ENCODE measurements around the gene SVOPL.

SVOPL gene

GRCh38 chr7:138553805-138554204 lies 147.4 kb downstream of the SVOPL start:
- ChIA-PET POLR2A (no interaction called here), CTCF (no interaction called here)
- DNase-seq (ENCODE audit: extremely low spot score), result no peak
- TF ChIP-seq FOXM1 (IDR thresholded peaks at IDR 0.05; ENCODE audit: borderline replicate concordance) (no peak), ZNF384 (IDR thresholded peaks at IDR 0.05) (no peak), BHLHE40 (IDR thresholded peaks at IDR 0.05; ENCODE audit: borderline replicate concordance) (no peak), NFRKB (IDR thresholded peaks at IDR 0.05) (no peak), LEF1 (IDR thresholded peaks at IDR 0.05; ENCODE audit: borderline replicate concordance) (no peak)

DNA sequence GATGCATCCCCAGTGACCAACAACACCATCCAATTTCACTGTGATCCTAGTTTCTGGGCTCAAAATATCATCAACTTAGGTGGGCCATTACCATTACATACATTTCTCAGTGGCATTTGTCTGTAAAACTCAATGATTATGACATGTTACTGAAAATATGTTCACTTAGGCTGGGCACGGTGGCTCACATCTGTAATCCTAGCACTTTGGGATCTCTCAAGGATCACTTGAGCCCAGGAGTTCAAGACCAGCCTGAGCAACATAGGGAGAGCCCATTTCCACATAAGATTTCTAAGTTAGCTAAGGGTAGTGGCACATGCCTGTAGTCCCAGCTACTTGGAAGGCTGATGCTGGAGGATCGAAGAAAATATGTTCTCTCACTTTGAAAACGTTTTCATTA lies 150.1 kb downstream of the SVOPL start:
- no peak for DNase-seq (ENCODE audit: extremely low spot score)
- TF ChIP-seq BHLHE40 (IDR thresholded peaks at IDR 0.05; ENCODE audit: borderline replicate concordance) (no peak), SP1 (IDR thresholded peaks at IDR 0.05) (no peak)
- CTCF ChIA-PET, result interaction anchor here (1.2 kb wide), 1 partner anchor 390 kb away, joined by 3 read pairs; no protein-coding TSS in a partner anchor
- POLR2A ChIA-PET, result no interaction called here

- ChIA-PET CTCF (interaction anchor here (1.2 kb wide), 1 partner anchor 389 kb away, joined by 3 read pairs; no protein-coding TSS in a partner anchor), POLR2A (no interaction called here)
- no peak for DNase-seq (ENCODE audit: extremely low spot score)
- TF ChIP-seq CTBP1 (IDR thresholded peaks at IDR 0.05; ENCODE audit: borderline replicate concordance), result no peak
- no peak for TF ChIP-seq FOXK2 (IDR thresholded peaks at IDR 0.05)
- TF ChIP-seq, protein P1, sequence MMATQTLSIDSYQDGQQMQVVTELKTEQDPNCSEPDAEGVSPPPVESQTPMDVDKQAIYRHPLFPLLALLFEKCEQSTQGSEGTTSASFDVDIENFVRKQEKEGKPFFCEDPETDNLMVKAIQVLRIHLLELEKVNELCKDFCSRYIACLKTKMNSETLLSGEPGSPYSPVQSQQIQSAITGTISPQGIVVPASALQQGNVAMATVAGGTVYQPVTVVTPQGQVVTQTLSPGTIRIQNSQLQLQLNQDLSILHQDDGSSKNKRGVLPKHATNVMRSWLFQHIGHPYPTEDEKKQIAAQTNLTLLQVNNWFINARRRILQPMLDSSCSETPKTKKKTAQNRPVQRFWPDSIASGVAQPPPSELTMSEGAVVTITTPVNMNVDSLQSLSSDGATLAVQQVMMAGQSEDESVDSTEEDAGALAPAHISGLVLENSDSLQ (IDR thresholded peaks at IDR 0.05), result no peak
- TF ChIP-seq ELF4 (IDR thresholded peaks at IDR 0.05), result no peak
- TF ChIP-seq FOXA1 (IDR thresholded peaks at IDR 0.05), result no peak
- no peak for TF ChIP-seq FOXM1 (IDR thresholded peaks at IDR 0.05; ENCODE audit: borderline replicate concordance)
- no peak for TF ChIP-seq BHLHE40 (IDR thresholded peaks at IDR 0.05; ENCODE audit: borderline replicate concordance)
- no peak for TF ChIP-seq LEF1 (IDR thresholded peaks at IDR 0.05; ENCODE audit: borderline replicate concordance)
- TF ChIP-seq L3MBTL2 (conservative IDR thresholded peaks at IDR 0.05), result no peak
- TF ChIP-seq NFRKB (IDR thresholded peaks at IDR 0.05), result no peak
- no peak for TF ChIP-seq ARNT (IDR thresholded peaks at IDR 0.05)
- no peak for TF ChIP-seq ZNF384 (IDR thresholded peaks at IDR 0.05)
- no peak for TF ChIP-seq SP1 (IDR thresholded peaks at IDR 0.05)
- no peak for TF ChIP-seq HDGF (IDR thresholded peaks at IDR 0.05; ENCODE audit: borderline replicate concordance)
- TF ChIP-seq TARDBP (IDR thresholded peaks at IDR 0.05), result no peak
- TF ChIP-seq SUZ12 (IDR thresholded peaks at IDR 0.05), result no peak
Observed at GRCh38 chr7:138550337-138550736, 150.8 kb downstream of the SVOPL start.

- ChIA-PET POLR2A (no interaction called here), CTCF (no interaction called here)
- DNase-seq (ENCODE audit: extremely low spot score), result no peak
- TF ChIP-seq LEF1 (IDR thresholded peaks at IDR 0.05; ENCODE audit: borderline replicate concordance) (no peak), FOXA1 (IDR thresholded peaks at IDR 0.05) (no peak), ELF4 (IDR thresholded peaks at IDR 0.05) (no peak), BHLHE40 (IDR thresholded peaks at IDR 0.05; ENCODE audit: borderline replicate concordance) (no peak), FOXM1 (IDR thresholded peaks at IDR 0.05; ENCODE audit: borderline replicate concordance) (no peak), L3MBTL2 (conservative IDR thresholded peaks at IDR 0.05) (no peak), NFRKB (IDR thresholded peaks at IDR 0.05) (no peak), CTBP1 (IDR thresholded peaks at IDR 0.05; ENCODE audit: borderline replicate concordance) (no peak), HDGF (IDR thresholded peaks at IDR 0.05; ENCODE audit: borderline replicate concordance) (no peak), TARDBP (IDR thresholded peaks at IDR 0.05) (no peak), FOXK2 (IDR thresholded peaks at IDR 0.05) (no peak), ZNF384 (IDR thresholded peaks at IDR 0.05) (no peak), SUZ12 (IDR thresholded peaks at IDR 0.05) (no peak), SP1 (IDR thresholded peaks at IDR 0.05) (no peak), ARNT (IDR thresholded peaks at IDR 0.05) (no peak)
- TF ChIP-seq, protein P1 (IDR thresholded peaks at IDR 0.05), result no peak; the same call in 1 of the 2 replicates
Observed at GRCh38 chr7:138549082-138549481, 152.1 kb downstream of the SVOPL start.

DNA sequence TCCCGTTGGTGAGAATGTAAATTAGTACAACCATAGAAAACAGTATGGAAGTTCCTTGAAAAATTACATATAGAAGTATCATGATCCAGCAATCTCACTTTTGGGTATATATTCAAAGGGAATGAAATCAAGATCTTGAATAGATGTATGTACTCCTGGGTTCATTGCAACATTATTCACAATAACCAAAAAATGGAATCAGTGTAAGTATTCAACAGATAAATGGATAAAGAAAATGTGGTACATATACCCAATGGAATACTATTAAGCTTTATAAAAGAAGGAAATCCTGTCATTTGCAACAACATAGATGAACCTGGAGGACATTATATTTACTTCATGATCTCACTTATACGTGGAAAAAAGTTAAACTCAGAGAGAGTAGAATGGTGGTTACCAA lies 154.3 kb downstream of the SVOPL start:
- TF ChIP-seq ELF4 (IDR thresholded peaks at IDR 0.05), result no peak
- TF ChIP-seq CTBP1 (IDR thresholded peaks at IDR 0.05; ENCODE audit: borderline replicate concordance), result no peak
- TF ChIP-seq, protein P1 (IDR thresholded peaks at IDR 0.05), result no peak
- TF ChIP-seq FOXM1 (IDR thresholded peaks at IDR 0.05; ENCODE audit: borderline replicate concordance), result no peak
- no peak for TF ChIP-seq NFRKB (IDR thresholded peaks at IDR 0.05)
- no peak for TF ChIP-seq SP1 (IDR thresholded peaks at IDR 0.05)
- TF ChIP-seq SUZ12 (IDR thresholded peaks at IDR 0.05), result no peak
- TF ChIP-seq FOXA1 (IDR thresholded peaks at IDR 0.05), result no peak
- no peak for TF ChIP-seq LEF1 (IDR thresholded peaks at IDR 0.05; ENCODE audit: borderline replicate concordance)
- no peak for TF ChIP-seq TARDBP (IDR thresholded peaks at IDR 0.05)
- TF ChIP-seq BHLHE40 (IDR thresholded peaks at IDR 0.05; ENCODE audit: borderline replicate concordance), result no peak
- TF ChIP-seq HDGF (IDR thresholded peaks at IDR 0.05; ENCODE audit: borderline replicate concordance), result no peak
- no peak for TF ChIP-seq ZNF384 (IDR thresholded peaks at IDR 0.05)
- no peak for TF ChIP-seq ARNT (IDR thresholded peaks at IDR 0.05)
- CTCF ChIA-PET, result no interaction called here
- POLR2A ChIA-PET, result no interaction called here
- no peak for DNase-seq (ENCODE audit: extremely low spot score)

- no peak for TF ChIP-seq SP1 (IDR thresholded peaks at IDR 0.05)
- no peak for TF ChIP-seq FOXM1 (IDR thresholded peaks at IDR 0.05; ENCODE audit: borderline replicate concordance)
- TF ChIP-seq ELF4 (IDR thresholded peaks at IDR 0.05), result no peak
- no peak for TF ChIP-seq ZNF384 (IDR thresholded peaks at IDR 0.05)
- no peak for TF ChIP-seq FOXA1 (IDR thresholded peaks at IDR 0.05)
- TF ChIP-seq HDGF (IDR thresholded peaks at IDR 0.05; ENCODE audit: borderline replicate concordance), result no peak
- no peak for TF ChIP-seq CTBP1 (IDR thresholded peaks at IDR 0.05; ENCODE audit: borderline replicate concordance)
- TF ChIP-seq TARDBP (IDR thresholded peaks at IDR 0.05), result no peak
- TF ChIP-seq FOXK2 (IDR thresholded peaks at IDR 0.05), result no peak
- no peak for TF ChIP-seq LEF1 (IDR thresholded peaks at IDR 0.05; ENCODE audit: borderline replicate concordance)
- no peak for TF ChIP-seq NFRKB (IDR thresholded peaks at IDR 0.05)
- no peak for TF ChIP-seq BHLHE40 (IDR thresholded peaks at IDR 0.05; ENCODE audit: borderline replicate concordance)
- TF ChIP-seq L3MBTL2 (conservative IDR thresholded peaks at IDR 0.05), result no peak
- no peak for TF ChIP-seq SUZ12 (IDR thresholded peaks at IDR 0.05)
- TF ChIP-seq, protein P1 (IDR thresholded peaks at IDR 0.05), result no peak
- POLR2A ChIA-PET, result no interaction called here
- CTCF ChIA-PET, result no interaction called here
- no peak for DNase-seq (ENCODE audit: extremely low spot score)
Observed at GRCh38 chr7:138546064-138546619, 155.0 kb downstream of the SVOPL start.

All from HEK293T (cell line).